GM23248 (cell line): ENCODE data around the gene SAFB2. TPM values are rescaled to one million over a fixed set of nuclear protein-coding genes. Genes with fewer than 3 reads are reported as not detected.

Experiments used
- DNase-seq: peaks from one replicate; pipeline ENCODE4 v3.0.0-alpha.2; 2015
- H2AFZ ChIP-seq: fragments of 200-600 bp; sonication (generic); 2 replicates; pipeline ENCODE4 v1.6.1; 2016; ENCODE audit warnings: antibody characterized with exemption
- H3F3A ChIP-seq: fragments of 200-600 bp; sonication (generic); 2 replicates; pipeline ENCODE4 v1.6.1; 2016; ENCODE audit warnings: mild to moderate bottlenecking, antibody characterized with exemption, mixed run types; ENCODE audit not compliant: insufficient read depth
- H3K27ac ChIP-seq: fragments of 200-600 bp; sonication (generic); 2 replicates; pipeline ENCODE4 v1.5.1; 2016; ENCODE audit warnings: mild to moderate bottlenecking
- H3K27me3 ChIP-seq: fragments of 200-600 bp; sonication (generic); replicated peaks from 2 replicates; pipeline ENCODE4 v1.6.1; 2016; ENCODE audit warnings: mild to moderate bottlenecking; ENCODE audit not compliant: insufficient read depth
- H3K36me3 ChIP-seq: fragments of 200-600 bp; sonication (generic); 2 replicates; pipeline ENCODE4 v1.6.1; 2016; ENCODE audit warnings: low read depth, mild to moderate bottlenecking
- H3K4me1 ChIP-seq: fragments of 200-600 bp; sonication (generic); 2 replicates; pipeline ENCODE4 v1.6.1; 2016; ENCODE audit warnings: mild to moderate bottlenecking; ENCODE audit not compliant: insufficient read depth
- H3K4me2 ChIP-seq: fragments of 200-600 bp; sonication (generic); one replicate; pipeline ENCODE4 v1.6.1; 2016; ENCODE audit warnings: mild to moderate bottlenecking; ENCODE audit not compliant: unreplicated experiment
- H3K4me3 ChIP-seq: fragments of 200-600 bp; sonication (generic); 2 replicates; pipeline ENCODE4 v1.5.1; 2016; ENCODE audit warnings: mild to moderate bottlenecking
- H3K79me2 ChIP-seq: fragments of 200-600 bp; sonication (generic); 2 replicates; pipeline ENCODE4 v1.6.1; 2016; ENCODE audit warnings: mild to moderate bottlenecking; ENCODE audit not compliant: insufficient read depth
- H3K9ac ChIP-seq: fragments of 200-600 bp; sonication (generic); 2 replicates; pipeline ENCODE4 v1.6.1; 2016; ENCODE audit warnings: mild to moderate bottlenecking
- H3K9me2 ChIP-seq: fragments of 200-600 bp; sonication (generic); 2 replicates; pipeline ENCODE4 v1.6.1; 2016; ENCODE audit warnings: mixed run types, mild to moderate bottlenecking, moderate library complexity; ENCODE audit not compliant: insufficient read depth
- H3K9me3 ChIP-seq: fragments of 200-600 bp; sonication (generic); one replicate; pipeline ENCODE4 v1.6.1; 2017; ENCODE audit warnings: low read depth
- H4K20me1 ChIP-seq: fragments of 200-600 bp; sonication (generic); 2 replicates; pipeline ENCODE4 v1.6.0; 2016; ENCODE audit not compliant: insufficient read depth
- EZH2 ChIP-seq: fragments of 200-600 bp; sonication (generic); IDR thresholded peaks from 2 replicates; pipeline ENCODE4 v1.6.1; 2018; ENCODE audit warnings: antibody characterized with exemption, mild to moderate bottlenecking; ENCODE audit not compliant: insufficient read depth, poor library complexity, severe bottlenecking
- EZH2phosphoT487 ChIP-seq: fragments of 200-600 bp; sonication (generic); IDR thresholded peaks from 2 replicates; pipeline ENCODE4 v1.6.1; 2018; ENCODE audit warnings: antibody characterized with exemption, moderate library complexity, mild to moderate bottlenecking, low read depth; ENCODE audit not compliant: insufficient read depth
- WGBS, 2 experiments: methylation state at CpG; one replicate each; pipeline ENCODE4 v1.1.6; 2015 to 2017; ENCODE audit warnings: low lambda C conversion rate in 2 of 2, low coverage in 1 of 2; ENCODE audit errors: missing lambda C conversion rate in 2 of 2; 5-methylcytosine and 5-hydroxymethylcytosine counted together
- in situ Hi-C: fragments of 300-500 bp; cut with MboI; formaldehyde crosslinking; loops from 2 replicates; pipeline ENCODE4 v1.15.0; 2020
- polyA plus RNA-seq: library from polyadenylated mRNA; unstranded; fragments of >200 nt; fragmentation: Nextera tagmentation; extraction: Ambion mirVana; gene quantifications from 2 replicates; pipeline ENCODE4 v1.2.1, GENCODE V29; 2016
- total RNA-seq: library from RNA; depleted of rRNA; stranded (reverse); fragments of >200 nt; shearing (Covaris generic); gene quantifications from 2 replicates; pipeline ENCODE4 v1.2.3, GENCODE V29; 2014

Gene SAFB2
- total and polyA plus RNA-seq, 2 experiments from 2014 or later = 17.6 to 37.2 TPM

- no peaks in the 10 kb centered on the region for H3K9me2 ChIP-seq
- in situ Hi-C loops = no loop called here
- H3K4me1 ChIP-seq = 0 out of 2 replicates have a peak, but pooled peaks cover 5% of the 10 kb centered on the region
- H3K27me3 ChIP-seq = no peaks in the 10 kb centered on the region
- H3K9ac ChIP-seq = no peak overlapping the region
- H2AFZ ChIP-seq = no peak overlapping the region
- peaks cover 8% of the 10 kb centered on the region for H4K20me1 ChIP-seq
- no peaks in the 10 kb centered on the region for H3K9me3 ChIP-seq
- H3K27ac ChIP-seq = no peak overlapping the region
- no peak for DNase-seq
- WGBS, 2 experiments = 97% methylated on average over 11 of the region's 11 CpGs
- H3K4me3 ChIP-seq = no peak overlapping the region
- peaks cover 88% of the 10 kb centered on the region for H3K79me2 ChIP-seq
- H3K4me2 ChIP-seq = no peak overlapping the region
- TF ChIP-seq EZH2phosphoT487 = no peak
- no peak for TF ChIP-seq EZH2
- peaks cover 68% of the 10 kb centered on the region for H3K36me3 ChIP-seq
- H3F3A ChIP-seq = no peaks in the 10 kb centered on the region
These were observed 25.9 kb upstream of the SAFB2 start for GRCh38 chr19:5648464-5648863.

- Histone ChIP-seq H4K20me1 (peaks cover 10% of the 10 kb centered on the region), H2AFZ (no peak overlapping the region), H3K9me2 (no peaks in the 10 kb centered on the region), H3K27ac (no peak overlapping the region), H3K79me2 (peaks cover 92% of the 10 kb centered on the region), H3K9ac (no peak overlapping the region), H3K27me3 (no peaks in the 10 kb centered on the region), H3F3A (no peaks in the 10 kb centered on the region), H3K4me2 (no peak overlapping the region), H3K36me3 (peaks cover 64% of the 10 kb centered on the region), H3K4me1 (0 out of 2 replicates have a peak, but pooled peaks cover 5% of the 10 kb centered on the region), H3K4me3 (no peak overlapping the region), H3K9me3 (no peaks in the 10 kb centered on the region)
- TF ChIP-seq EZH2phosphoT487 (no peak), EZH2 (no peak)
- WGBS, 2 experiments = 85 to 89% methylated on average over 4 of the region's 4 CpGs
- in situ Hi-C loops = no loop called here
- DNase-seq = no peak
These were observed 24.1 kb upstream of the SAFB2 start for GRCh38 chr19:5646703-5647102.

GRCh38 chr19:5645409-5645808 lies 22.8 kb upstream of the SAFB2 start:
- whole genome bisulfite sequencing, 2 experiments = 84 to 87% methylated on average over 5 of the region's 5 CpGs
- Histone ChIP-seq H4K20me1 (peaks cover 17% of the 10 kb centered on the region), H3K36me3 (peaks cover 56% of the 10 kb centered on the region)

GRCh38 chr19:5644037-5644436 lies 21.5 kb upstream of the SAFB2 start:
- Histone ChIP-seq H3K9me2 (no peaks in the 10 kb centered on the region), H3K79me2 (peaks cover 95% of the 10 kb centered on the region), H3K4me3 (no peak overlapping the region), H3K4me2 (no peak overlapping the region), H3K36me3 (peaks cover 51% of the 10 kb centered on the region), H3K9me3 (no peaks in the 10 kb centered on the region), H4K20me1 (peaks cover 20% of the 10 kb centered on the region), H3K27ac (peak overlapping the region; percentile 40), H2AFZ (no peak overlapping the region), H3K4me1 (0 out of 2 replicates have a peak, but pooled peaks cover 5% of the 10 kb centered on the region), H3K27me3 (no peaks in the 10 kb centered on the region), H3F3A (no peaks in the 10 kb centered on the region), H3K9ac (peak overlapping the region; percentile 33; the same call in 1 of the 2 replicates)
- in situ Hi-C loops = no loop called here
- TF ChIP-seq EZH2 = no peak
- TF ChIP-seq EZH2phosphoT487 = no peak
- WGBS, 2 experiments = 72 to 82% methylated on average over 2 of the region's 2 CpGs
- DNase-seq = peak; percentile 50

More at GRCh38 chr19:5645409-5645808, 22.8 kb upstream of the SAFB2 start:
- Histone ChIP-seq H3F3A (no peaks in the 10 kb centered on the region), H3K9ac (no peak overlapping the region), H3K79me2 (peaks cover 92% of the 10 kb centered on the region), H3K9me2 (no peaks in the 10 kb centered on the region), H2AFZ (no peak overlapping the region), H3K4me1 (0 out of 2 replicates have a peak, but pooled peaks cover 5% of the 10 kb centered on the region), H3K4me3 (no peak overlapping the region), H3K4me2 (no peak overlapping the region), H3K27me3 (no peaks in the 10 kb centered on the region), H3K27ac (no peak overlapping the region), H3K9me3 (no peaks in the 10 kb centered on the region)
- no peak for DNase-seq
- in situ Hi-C loops = no loop called here
- no peak for TF ChIP-seq EZH2
- TF ChIP-seq EZH2phosphoT487 = no peak

GRCh38 chr19:5643060-5643459 lies 20.5 kb upstream of the SAFB2 start:
- Histone ChIP-seq H3K4me2 (no peak overlapping the region), H2AFZ (no peak overlapping the region), H3K36me3 (peaks cover 49% of the 10 kb centered on the region), H3K4me3 (no peak overlapping the region), H3K9me3 (no peaks in the 10 kb centered on the region), H3F3A (no peaks in the 10 kb centered on the region), H3K4me1 (peaks cover 8% of the 10 kb centered on the region; the same call in 1 of the 2 replicates), H3K79me2 (peaks cover 100% of the 10 kb centered on the region), H4K20me1 (peaks cover 24% of the 10 kb centered on the region), H3K9me2 (no peaks in the 10 kb centered on the region), H3K9ac (no peak overlapping the region), H3K27me3 (no peaks in the 10 kb centered on the region), H3K27ac (no peak overlapping the region)
- 79 to 81% methylated on average over 4 of the region's 4 CpGs for WGBS, 2 experiments
- TF ChIP-seq EZH2 (no peak), EZH2phosphoT487 (no peak)
- no peak for DNase-seq
- in situ Hi-C loops = no loop called here
